Measurements from ENCODE around the gene EVC2. TPM values are rescaled to one million over a fixed set of nuclear protein-coding genes. Genes with fewer than 3 reads are reported as not detected.

EVC2 gene
- total and polyA plus RNA-seq, 10 of the 15 experiments (the other 5 are each of a cell fraction or from before 2014, with no cell fraction given) = 0.34 to 10.4 (median 5.6) TPM

DNA sequence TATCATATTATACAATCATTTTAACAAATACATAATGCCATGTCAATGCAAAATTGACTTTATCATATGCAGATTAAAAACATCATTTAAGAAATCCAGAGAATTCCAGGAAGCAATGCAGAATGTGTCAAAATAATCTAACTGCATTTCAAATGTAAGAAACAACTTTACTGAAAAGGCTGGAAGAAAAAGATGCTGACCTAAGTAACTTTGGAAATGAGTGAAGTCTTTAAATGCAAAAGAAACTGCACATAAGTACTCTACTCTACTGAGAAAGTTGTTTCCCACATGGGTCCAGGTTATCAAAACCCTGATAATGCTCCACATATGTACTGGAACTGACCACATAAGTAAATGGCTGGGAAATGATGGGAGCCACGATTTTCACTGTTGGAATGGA is 149.9 kb downstream of the EVC2 start:
- Histone ChIP-seq H3K4me3 (no peak overlapping the region), H3K27ac (ENCODE audit: control insufficient read depth, insufficient read depth) (no peak overlapping the region), H3K9me3 (replicated peaks; ENCODE audit: control insufficient read depth, insufficient read depth, low read length) (no peaks in the 10 kb centered on the region), H4K20me1 (ENCODE audit: control insufficient read depth, insufficient read depth) (no peaks in the 10 kb centered on the region), H3K36me3 (ENCODE audit: control insufficient read depth in 2 of 2, insufficient read depth in 2 of 2, low read length in 1 of 2) (no peaks in the 10 kb centered on the region), H3K79me2 (ENCODE audit: control insufficient read depth, insufficient read depth, low read length) (no peaks in the 10 kb centered on the region), H3K27me3 (replicated peaks in 1 of 2; ENCODE audit: control insufficient read depth in 2 of 2, insufficient read depth in 2 of 2, low read length in 1 of 2) (no peaks in the 10 kb centered on the region), H3K4me1 (ENCODE audit: control insufficient read depth, insufficient read depth, low read length) (no peaks in the 10 kb centered on the region), H3K9ac (ENCODE audit: control insufficient read depth, insufficient read depth, low read length) (no peak overlapping the region), H3K4me2 (ENCODE audit: control insufficient read depth, insufficient read depth) (no peak overlapping the region), H2AFZ (ENCODE audit: control insufficient read depth, low read depth, low read length) (no peak overlapping the region)
- CTCF ChIA-PET = no interaction called here
- POLR2A ChIA-PET = no interaction called here
- in situ Hi-C loops (cut with MboI) (no loop called here), intact Hi-C loops (cut with micrococcal nuclease; ENCODE audit: unreplicated experiment) (no loop called here)
- no peak for FAIRE-seq
- WGBS (ENCODE audit: insufficient coverage, insufficient replicate concordance, low lambda C conversion rate, missing lambda C conversion rate) = 0% methylated on average over 1 of the region's 1 CpG
- no TSS peak for BruUV-seq (replicated peaks)
- SMC1A ChIA-PET (ENCODE audit: uncharacterized antibody, unreplicated experiment) = no interaction called here
- TF ChIP-seq SRF (IDR thresholded peaks at IDR 0.05; ENCODE audit: low read depth in 2 of 2, low read length in 2 of 2) (no peak), CUX1 (IDR thresholded peaks at IDR 0.05; ENCODE audit: insufficient replicate concordance, low read depth, low read length) (no peak), ETV6 (conservative IDR thresholded peaks at IDR 0.05 in 1 of 2, IDR thresholded peaks at IDR 0.05 in 1 of 2; ENCODE audit: borderline replicate concordance in 1 of 2, low read depth in 1 of 2) (no peak), SP1 (IDR thresholded peaks at IDR 0.05; ENCODE audit: low read depth, low read length) (no peak), SMC3 (IDR thresholded peaks at IDR 0.05; ENCODE audit: borderline replicate concordance, low read length) (no peak)
- RAD21 ChIA-PET (ENCODE audit: unreplicated experiment) = no interaction called here
- DNase-seq (ENCODE audit: low read depth, low spot score) = no peak
- ATAC-seq = no peak

Measured in GM12878 (cell line).